CD4-positive, alpha-beta T cell treated with Interleukin-6 for 4 hours (primary cell): ENCODE measurements around the gene PPP2R2C.

Experiments
- DNase-seq: peaks from one replicate; pipeline ENCODE4 v3.0.0-alpha.2; 2020; ENCODE audit warnings: mixed read lengths

Gene PPP2R2C

GRCh38 chr4:6375620-6376295 lies 96.7 kb downstream of the PPP2R2C start:
- DNase-seq: no peak

GRCh38 chr4:6374575-6374974 lies 97.8 kb downstream of the PPP2R2C start:
- no peak for DNase-seq

- DNase-seq: no peak
Measured at GRCh38 chr4:6373541-6374410, 98.6 kb downstream of the PPP2R2C start.

GRCh38 chr4:6372649-6373525 lies 99.5 kb downstream of the PPP2R2C start:
- DNase-seq: no peak

- no peak for DNase-seq
Measured at GRCh38 chr4:6371812-6372211, 100.6 kb downstream of the PPP2R2C start.

GRCh38 chr4:6371271-6371670 lies 101.1 kb downstream of the PPP2R2C start:
- DNase-seq: no peak

- DNase-seq: no peak
Measured at GRCh38 chr4:6369924-6370645, 102.3 kb downstream of the PPP2R2C start.

- no peak for DNase-seq
Measured at GRCh38 chr4:6369511-6369910, 102.9 kb downstream of the PPP2R2C start.

GRCh38 chr4:6369035-6369434 lies 103.4 kb downstream of the PPP2R2C start:
- no peak for DNase-seq

GRCh38 chr4:6368601-6369000 lies 103.8 kb downstream of the PPP2R2C start:
- no peak for DNase-seq

- DNase-seq: no peak
Measured at GRCh38 chr4:6368096-6368495, 104.3 kb downstream of the PPP2R2C start.

- no peak for DNase-seq
Measured at GRCh38 chr4:6367371-6367851, 105.0 kb downstream of the PPP2R2C start.

- no peak for DNase-seq
Measured at GRCh38 chr4:6366581-6366980, 105.8 kb downstream of the PPP2R2C start.

- DNase-seq: no peak
Measured at GRCh38 chr4:6365545-6366086, 106.8 kb downstream of the PPP2R2C start.

- DNase-seq: no peak
Measured at GRCh38 chr4:6364581-6364980, 107.8 kb downstream of the PPP2R2C start.

GRCh38 chr4:6364146-6364545 lies 108.3 kb downstream of the PPP2R2C start:
- DNase-seq: no peak

GRCh38 chr4:6362896-6363295 lies 109.5 kb downstream of the PPP2R2C start:
- peak; percentile 18 for DNase-seq

- DNase-seq: no peak
Measured at GRCh38 chr4:6362243-6362885, 110.0 kb downstream of the PPP2R2C start.

GRCh38 chr4:6361076-6361784 lies 111.2 kb downstream of the PPP2R2C start:
- DNase-seq: no peak

- no peak for DNase-seq
Measured at GRCh38 chr4:6360385-6360784, 112.0 kb downstream of the PPP2R2C start.
